Spleen (tissue), 7 donors: ENCODE data around the gene RASSF3.

Source experiments
- POLR2A ChIP-seq, 3 donors: fragments of 450-650 bp; IDR thresholded peaks; one replicate each; pipeline ENCODE4 v1.5.1; 2017; ENCODE audit warnings: antibody characterized with exemption in 3 of 3, mild to moderate bottlenecking in 1 of 3
- POLR2AphosphoS5 ChIP-seq, 3 donors: sonication (generic); formaldehyde crosslinking; IDR thresholded peaks; one replicate each; pipeline ENCODE4 v1.5.1; 2017; ENCODE audit warnings: antibody characterized with exemption in 3 of 3
- TF ChIP-seq, protein P1 (sequence below), 11 experiments: fragments of 200-600 bp in 7 of 11; fragments of 450-650 bp in 4 of 11; sonication (generic) in 4 of 11; IDR thresholded peaks in 8 of 11; conservative IDR thresholded peaks in 3 of 11; 1 replicate in 7 of 11; 2 replicates in 4 of 11; pipeline versions ENCODE4 v1.4.0 to v1.8.0; 2016 to 2021; ENCODE audit warnings: antibody characterized with exemption in 11 of 11, inconsistent platforms in 4 of 11, mild to moderate bottlenecking in 1 of 11
- donor health status: DM: no; HTN: no; CAD: no; lungs with moderate emphysema.
- donor health status: DM: no; HTN: no; CAD: no.
- donor health status: DM: no; HTN: no; CAD: no.

DNA sequence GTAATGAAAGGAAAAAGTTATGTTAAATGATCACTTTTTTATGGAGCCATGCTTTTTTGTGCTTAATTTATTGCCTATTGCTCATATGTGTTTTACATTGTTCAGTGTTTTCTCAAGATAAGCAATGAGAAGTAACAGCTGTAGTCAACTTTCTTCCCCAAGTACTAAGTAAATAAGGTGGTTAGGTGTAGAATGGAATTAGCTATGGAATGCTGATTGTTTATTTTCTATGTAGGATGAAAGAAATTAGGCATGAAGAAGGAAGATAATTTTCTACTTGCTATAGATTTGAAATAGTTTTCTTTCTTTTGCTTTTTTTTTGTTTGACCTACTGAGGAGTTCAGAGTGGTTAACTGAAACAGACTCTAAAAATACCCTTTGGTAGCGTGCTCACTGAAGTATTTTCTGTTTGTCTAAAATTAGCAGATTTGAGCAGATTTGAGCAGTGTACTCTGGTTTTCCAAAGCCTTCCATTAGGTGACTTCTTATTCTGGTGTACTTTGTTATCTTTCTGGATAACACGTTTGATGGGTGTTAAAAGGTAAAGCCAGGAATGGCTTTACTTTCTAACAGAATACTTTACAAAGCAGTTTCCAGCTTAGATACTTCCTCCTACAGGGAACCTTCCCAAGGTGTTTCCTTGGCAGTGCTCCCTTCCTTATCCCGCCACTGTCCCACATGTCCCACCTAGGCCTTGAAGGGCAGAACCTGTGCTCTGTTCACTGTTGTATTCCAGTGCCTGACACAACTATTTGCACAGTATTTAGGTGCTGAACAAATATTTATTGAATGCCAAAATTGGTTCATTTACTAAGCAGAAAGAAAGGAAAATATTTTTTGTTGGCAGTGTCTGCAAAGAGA is 56.0 kb downstream of the RASSF3 start:
- TF ChIP-seq POLR2A (IDR thresholded peaks at IDR 0.05) (no peak), POLR2AphosphoS5 (IDR thresholded peaks at IDR 0.05) (no peak)
- TF ChIP-seq, protein P1, sequence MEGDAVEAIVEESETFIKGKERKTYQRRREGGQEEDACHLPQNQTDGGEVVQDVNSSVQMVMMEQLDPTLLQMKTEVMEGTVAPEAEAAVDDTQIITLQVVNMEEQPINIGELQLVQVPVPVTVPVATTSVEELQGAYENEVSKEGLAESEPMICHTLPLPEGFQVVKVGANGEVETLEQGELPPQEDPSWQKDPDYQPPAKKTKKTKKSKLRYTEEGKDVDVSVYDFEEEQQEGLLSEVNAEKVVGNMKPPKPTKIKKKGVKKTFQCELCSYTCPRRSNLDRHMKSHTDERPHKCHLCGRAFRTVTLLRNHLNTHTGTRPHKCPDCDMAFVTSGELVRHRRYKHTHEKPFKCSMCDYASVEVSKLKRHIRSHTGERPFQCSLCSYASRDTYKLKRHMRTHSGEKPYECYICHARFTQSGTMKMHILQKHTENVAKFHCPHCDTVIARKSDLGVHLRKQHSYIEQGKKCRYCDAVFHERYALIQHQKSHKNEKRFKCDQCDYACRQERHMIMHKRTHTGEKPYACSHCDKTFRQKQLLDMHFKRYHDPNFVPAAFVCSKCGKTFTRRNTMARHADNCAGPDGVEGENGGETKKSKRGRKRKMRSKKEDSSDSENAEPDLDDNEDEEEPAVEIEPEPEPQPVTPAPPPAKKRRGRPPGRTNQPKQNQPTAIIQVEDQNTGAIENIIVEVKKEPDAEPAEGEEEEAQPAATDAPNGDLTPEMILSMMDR (IDR thresholded peaks at IDR 0.05 in 8 of 11, conservative IDR thresholded peaks at IDR 0.05 in 3 of 11) = no peak
